Mesendoderm (in vitro differentiated cells): ENCODE results near the gene IKBIP.

Experiments used
- DNase-seq: peaks from one replicate; pipeline ENCODE4 v3.0.0; 2013
- H2AK5ac ChIP-seq: 2 replicates; pipeline ENCODE4 v1.6.1; 2013; ENCODE audit warnings: low read length, inconsistent platforms
- H2BK120ac ChIP-seq: 2 replicates; pipeline ENCODE4 v1.6.1; 2013; ENCODE audit warnings: low read depth, mild to moderate bottlenecking, low read length, moderate library complexity, mixed read lengths
- H2BK15ac ChIP-seq: replicated peaks from 2 replicates; pipeline ENCODE4 v1.6.1; 2013; ENCODE audit warnings: low read depth, mild to moderate bottlenecking, moderate library complexity
- H2BK5ac ChIP-seq: 2 replicates; pipeline ENCODE4 v1.6.1; 2013; ENCODE audit warnings: low read length, inconsistent platforms
- H3K18ac ChIP-seq: 2 replicates; pipeline ENCODE4 v1.6.1; 2013; ENCODE audit warnings: mild to moderate bottlenecking, low read length, mixed read lengths
- H3K23ac ChIP-seq: one replicate; pipeline ENCODE4 v1.6.1; 2013; ENCODE audit warnings: low read length
- H3K27ac ChIP-seq: 2 replicates; pipeline ENCODE4 v1.5.1; 2013; ENCODE audit warnings: low read depth, mild to moderate bottlenecking, inconsistent platforms, low read length, moderate library complexity
- H3K27me3 ChIP-seq: 2 replicates; pipeline ENCODE4 v1.6.1; 2013; ENCODE audit warnings: low read length, control low read depth, mild to moderate bottlenecking, inconsistent platforms; ENCODE audit not compliant: insufficient read depth, poor library complexity
- H3K36me3 ChIP-seq: 2 replicates; pipeline ENCODE4 v1.6.1; 2013; ENCODE audit warnings: low read length, inconsistent platforms; ENCODE audit not compliant: control insufficient read depth, insufficient read depth
- H3K4ac ChIP-seq: one replicate; pipeline ENCODE4 v1.6.1; 2013; ENCODE audit warnings: low read depth, mild to moderate bottlenecking, low read length, moderate library complexity
- H3K4me1 ChIP-seq: 2 replicates; pipeline ENCODE4 v1.6.1; 2013; ENCODE audit warnings: low read depth, low read length, inconsistent platforms; ENCODE audit not compliant: control insufficient read depth
- H3K4me2 ChIP-seq: 2 replicates; pipeline ENCODE4 v1.6.1; 2013; ENCODE audit warnings: low read length
- H3K4me3 ChIP-seq: 2 replicates; pipeline ENCODE4 v1.5.1; 2013; ENCODE audit warnings: mild to moderate bottlenecking, low read length
- H3K56ac ChIP-seq: one replicate; pipeline ENCODE4 v1.6.1; 2013; ENCODE audit warnings: low read length
- H3K79me1 ChIP-seq: 2 replicates; pipeline ENCODE4 v1.6.1; 2013; ENCODE audit warnings: low read length, inconsistent platforms
- H3K79me2 ChIP-seq: 2 replicates; pipeline ENCODE4 v1.6.1; 2013; ENCODE audit warnings: mild to moderate bottlenecking, low read length; ENCODE audit not compliant: control insufficient read depth, insufficient read depth
- H3K9ac ChIP-seq: 2 replicates; pipeline ENCODE4 v1.6.1; 2013; ENCODE audit warnings: low read length, inconsistent platforms
- H4K5ac ChIP-seq: one replicate; pipeline ENCODE4 v1.6.1; 2013; ENCODE audit warnings: low read length
- H4K8ac ChIP-seq: one replicate; pipeline ENCODE4 v1.6.1; 2013; ENCODE audit warnings: low read depth, mild to moderate bottlenecking, control low read depth, low read length, moderate library complexity
- WGBS: extraction: QIAGEN DNeasy Blood & Tissue Kit; methylation state at CpG from one replicate; pipeline ENCODE4 v1.1.7; 2013; ENCODE audit warnings: low lambda C conversion rate, missing lambda C conversion rate; ENCODE audit not compliant: insufficient coverage; ENCODE audit errors: extremely low coverage; 5-methylcytosine and 5-hydroxymethylcytosine counted together

IKBIP gene

DNA sequence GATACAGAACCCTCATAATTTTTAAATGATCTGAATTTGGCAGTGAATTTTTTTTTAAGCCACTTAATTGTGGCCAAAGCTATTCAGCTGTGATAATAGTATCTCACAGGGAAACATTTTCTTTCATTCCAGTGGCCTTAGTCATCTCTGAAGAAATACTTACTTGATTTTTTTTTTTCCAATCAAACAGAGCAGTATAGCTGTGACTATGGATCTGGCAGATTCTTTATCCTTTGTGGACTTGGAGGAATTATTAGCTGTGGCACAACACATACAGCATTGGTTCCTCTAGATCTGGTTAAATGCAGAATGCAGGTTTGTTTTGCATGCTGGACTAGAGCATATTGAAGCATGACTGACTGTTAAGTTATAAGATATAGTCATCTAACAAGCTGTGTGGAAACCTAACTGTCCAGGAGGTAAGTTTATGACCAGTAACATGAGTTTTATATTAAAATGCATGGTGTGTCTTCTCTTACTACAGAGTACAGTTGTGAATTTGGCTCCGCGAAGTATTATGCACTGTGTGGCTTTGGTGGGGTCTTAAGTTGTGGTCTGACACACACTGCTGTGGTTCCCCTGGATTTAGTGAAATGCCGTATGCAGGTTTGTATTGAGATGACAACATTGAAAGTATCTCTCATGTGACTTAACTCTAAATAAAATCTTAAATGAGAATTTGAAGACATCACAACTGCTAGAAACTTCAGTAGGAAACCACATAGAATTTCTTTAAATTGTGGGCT is 49.2 kb downstream of the IKBIP start:
- DNase-seq: peak; percentile 42
- peak overlapping the region; percentile 1 for H3K23ac ChIP-seq
- no peak overlapping the region for H2BK15ac ChIP-seq
- no peak overlapping the region for H4K8ac ChIP-seq
- H3K4me1 ChIP-seq: peaks cover 4% of the 10 kb centered on the region
- peaks cover 7% of the 10 kb centered on the region for H3K79me1 ChIP-seq
- H3K27ac ChIP-seq: no peak overlapping the region
- no peak overlapping the region for H3K4ac ChIP-seq
- H2BK5ac ChIP-seq: no peak overlapping the region
- H4K5ac ChIP-seq: no peak overlapping the region
- WGBS: no CpG with 5 or more reads among the region's 3 CpGs
- no peak overlapping the region for H2AK5ac ChIP-seq
- H3K4me3 ChIP-seq: peak overlapping the region; percentile 56
- no peak overlapping the region for H3K18ac ChIP-seq
- peak overlapping the region; percentile 67 for H3K4me2 ChIP-seq
- peak overlapping the region; percentile 52 for H3K56ac ChIP-seq
- H3K79me2 ChIP-seq: peaks cover 42% of the 10 kb centered on the region
- H3K27me3 ChIP-seq: no peaks in the 10 kb centered on the region
- peaks cover 8% of the 10 kb centered on the region for H3K36me3 ChIP-seq
- no peak overlapping the region for H2BK120ac ChIP-seq
- peak overlapping the region; percentile 71 for H3K9ac ChIP-seq

DNA sequence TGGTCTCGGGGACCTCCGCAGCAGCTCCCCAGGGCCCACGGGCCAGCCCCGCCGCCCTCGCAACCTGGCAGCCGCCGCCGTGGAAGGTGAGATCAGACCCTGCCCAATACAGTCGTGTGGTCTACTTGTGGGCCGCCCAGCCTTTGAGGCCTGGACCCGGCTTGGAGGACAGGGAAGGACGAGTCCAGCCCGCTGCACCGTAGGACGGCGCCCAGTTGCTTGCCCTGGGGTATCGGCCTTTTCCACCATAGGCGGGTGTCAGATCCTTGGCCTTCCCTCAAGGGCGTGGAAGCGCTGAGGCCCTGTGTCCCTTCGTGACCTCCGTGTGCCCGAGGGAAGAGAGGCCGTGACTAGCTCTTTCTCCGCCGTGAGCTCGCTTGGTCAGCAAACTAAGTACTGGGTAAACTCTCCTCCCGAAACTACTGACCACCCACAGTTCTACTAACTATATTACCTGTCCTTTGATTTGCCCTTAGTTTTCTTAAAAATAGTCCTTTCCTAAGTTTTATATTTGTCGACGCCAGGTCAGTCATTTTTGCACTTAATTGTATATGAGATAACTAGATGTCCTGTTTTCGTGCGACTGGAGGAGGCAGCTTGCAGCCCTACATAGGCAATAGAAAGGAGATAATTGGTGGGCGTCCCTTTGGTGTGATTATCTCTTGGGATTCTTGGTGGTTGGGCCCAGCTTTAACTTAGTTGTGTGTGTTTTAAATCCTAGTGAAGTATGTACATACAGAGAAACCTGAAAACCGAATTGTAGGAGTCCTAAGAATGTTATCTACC is 50.3 kb downstream of the IKBIP start:
- no CpG with 5 or more reads among the region's 35 CpGs for WGBS
- H3K9ac ChIP-seq: peak overlapping the region; percentile 97

DNA sequence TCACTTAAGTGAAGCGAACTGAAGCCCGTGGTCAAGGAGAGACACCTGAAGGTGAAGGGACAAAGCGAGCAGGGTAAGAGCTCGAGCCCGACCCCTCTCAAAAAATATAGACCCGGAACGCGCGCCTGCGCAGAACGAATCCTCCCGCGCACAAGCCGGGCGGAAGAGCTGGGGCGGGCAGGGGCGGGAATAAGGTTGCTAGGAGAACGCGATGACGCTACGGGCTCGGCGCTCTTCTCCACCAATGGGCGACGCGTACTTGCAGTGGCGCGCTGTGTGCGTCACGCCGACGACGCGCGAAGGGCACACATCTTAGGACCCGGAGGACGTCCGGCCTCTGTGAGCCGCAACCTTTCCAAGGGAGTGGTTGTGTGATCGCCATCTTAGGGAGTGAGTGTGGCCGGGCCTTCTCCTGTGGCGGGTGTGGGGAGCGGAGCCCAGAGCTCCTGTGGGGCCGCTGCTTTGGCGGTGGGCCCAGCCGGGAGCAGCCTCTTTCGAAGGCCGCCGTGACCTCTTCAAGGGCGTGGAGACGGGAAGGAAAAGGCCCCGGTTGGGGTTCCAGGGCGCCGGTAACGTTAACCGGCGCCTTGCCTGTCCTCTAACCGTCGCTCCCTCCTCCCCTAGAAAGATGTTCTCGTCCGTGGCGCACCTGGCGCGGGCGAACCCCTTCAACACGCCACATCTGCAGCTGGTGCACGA is 51.1 kb downstream of the IKBIP start, which contains the start of gene SLC25A3:
TSS of gene SLC25A3 (plus strand) at position 336 of the 699 bp plus-strand sequence. CDS start at position 629, 293 bp downstream.
- Histone ChIP-seq H2BK120ac (no peak within 1 kb of the TSS), H3K36me3 (peaks cover 4% of the 10 kb centered on the region), H3K4me3 (peak within 1 kb of the TSS; percentile 92), H3K27ac (peak within 1 kb of the TSS; percentile 2), H2BK5ac (peak within 1 kb of the TSS; percentile 66), H3K56ac (peak within 1 kb of the TSS; percentile 89), H3K4ac (peak within 1 kb of the TSS; percentile 87), H4K5ac (peak within 1 kb of the TSS; percentile 77), H3K27me3 (no peaks in the 10 kb centered on the region), H3K79me2 (peaks cover 42% of the 10 kb centered on the region), H3K4me2 (peak within 1 kb of the TSS; percentile 61), H3K4me1 (peaks cover 4% of the 10 kb centered on the region), H2AK5ac (peak within 1 kb of the TSS; percentile 40), H3K9ac (peak within 1 kb of the TSS; percentile 97), H4K8ac (no peak within 1 kb of the TSS), H3K23ac (peak within 1 kb of the TSS; percentile 83), H2BK15ac (no peak within 1 kb of the TSS), H3K18ac (peak within 1 kb of the TSS; percentile 19), H3K79me1 (peaks cover 4% of the 10 kb centered on the region)
- peak; percentile 99 for DNase-seq
- WGBS: no CpG with 5 or more reads among the region's 67 CpGs

More for the DNA sequence above, 50.3 kb downstream of the IKBIP start:
- Histone ChIP-seq H2BK120ac (no peak overlapping the region), H3K27ac (peak overlapping the region; percentile 2), H3K23ac (peak overlapping the region; percentile 83), H3K4me1 (peaks cover 4% of the 10 kb centered on the region), H3K18ac (peak overlapping the region; percentile 19), H2BK5ac (peak overlapping the region; percentile 66), H3K79me2 (peaks cover 42% of the 10 kb centered on the region), H2AK5ac (peak overlapping the region; percentile 40), H2BK15ac (no peak overlapping the region), H3K4ac (peak overlapping the region; percentile 87), H3K56ac (peak overlapping the region; percentile 89), H3K79me1 (peaks cover 4% of the 10 kb centered on the region), H3K4me3 (peak overlapping the region; percentile 92), H4K8ac (no peak overlapping the region), H4K5ac (no peak overlapping the region), H3K4me2 (peak overlapping the region; percentile 61), H3K27me3 (no peaks in the 10 kb centered on the region), H3K36me3 (peaks cover 4% of the 10 kb centered on the region)
- peak; percentile 43 for DNase-seq

DNA sequence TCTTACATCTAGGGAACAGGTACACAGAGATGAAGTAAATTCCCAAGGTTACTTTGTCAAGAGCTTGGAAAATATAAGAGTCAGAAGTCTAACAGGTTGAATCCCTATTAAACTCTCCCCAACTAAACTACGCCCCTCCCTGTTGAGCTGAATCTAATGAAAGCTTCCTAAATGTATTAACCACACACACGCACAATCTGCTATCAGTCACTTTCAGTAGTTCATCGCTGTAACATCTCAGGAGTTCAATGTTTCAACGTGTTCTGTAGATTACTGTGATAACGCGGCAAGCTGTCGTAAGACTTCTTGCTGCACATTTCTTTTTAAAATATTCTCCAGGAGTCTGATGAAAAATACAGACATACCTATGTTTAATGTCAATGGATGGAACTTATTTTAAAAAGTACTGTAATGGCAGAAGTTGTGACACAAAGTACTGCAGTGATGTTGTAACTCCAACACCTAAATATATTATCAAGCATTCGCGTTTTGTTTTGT is 51.7 kb downstream of the IKBIP start:
- Histone ChIP-seq H2BK120ac (no peak overlapping the region), H3K27ac (no peak overlapping the region), H3K18ac (no peak overlapping the region), H3K79me1 (peaks cover 1% of the 10 kb centered on the region), H2AK5ac (no peak overlapping the region), H2BK15ac (no peak overlapping the region), H3K79me2 (peaks cover 37% of the 10 kb centered on the region), H3K4me3 (no peak overlapping the region), H2BK5ac (no peak overlapping the region), H3K4me1 (peaks cover 4% of the 10 kb centered on the region), H4K5ac (peak overlapping the region; percentile 77), H3K4me2 (no peak overlapping the region), H3K27me3 (no peaks in the 10 kb centered on the region), H3K23ac (no peak overlapping the region), H3K9ac (peak overlapping the region; percentile 5), H3K56ac (peak overlapping the region; percentile 79), H3K36me3 (peaks cover 2% of the 10 kb centered on the region), H3K4ac (no peak overlapping the region), H4K8ac (no peak overlapping the region)
- no peak for DNase-seq
- no CpG with 5 or more reads among the region's 9 CpGs for WGBS

DNA sequence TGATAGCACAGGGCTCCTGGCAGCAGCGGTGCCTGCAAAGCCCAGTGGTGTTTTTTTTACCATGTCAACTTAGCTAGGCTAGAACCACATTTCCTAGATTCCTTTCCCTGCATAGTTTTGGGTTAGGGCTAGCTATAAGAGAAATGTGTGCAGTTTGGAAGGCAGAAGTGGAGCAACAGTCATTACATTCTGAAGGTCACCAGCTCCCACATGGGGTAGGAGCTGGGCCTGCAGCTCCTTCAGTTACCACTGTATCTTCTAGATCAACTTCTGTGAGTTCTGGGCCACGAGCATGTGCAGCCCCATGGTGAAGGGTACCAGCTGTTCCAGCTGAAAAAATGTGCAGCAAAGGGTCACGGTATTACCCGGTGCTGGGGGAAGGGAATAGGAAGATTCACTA is 53.4 kb downstream of the IKBIP start:
- no peak overlapping the region for H2AK5ac ChIP-seq
- H3K27me3 ChIP-seq: no peaks in the 10 kb centered on the region
- H3K56ac ChIP-seq: no peak overlapping the region
- H2BK120ac ChIP-seq: no peak overlapping the region
- no CpG with 5 or more reads among the region's 4 CpGs for WGBS
- H3K79me2 ChIP-seq: peaks cover 25% of the 10 kb centered on the region
- H3K9ac ChIP-seq: no peak overlapping the region
- H3K79me1 ChIP-seq: peaks cover 1% of the 10 kb centered on the region
- no peak overlapping the region for H4K5ac ChIP-seq
- H3K23ac ChIP-seq: no peak overlapping the region
- no peak overlapping the region for H2BK5ac ChIP-seq
- no peak overlapping the region for H3K4me2 ChIP-seq
- peaks cover 4% of the 10 kb centered on the region for H3K4me1 ChIP-seq
- no peak overlapping the region for H3K4me3 ChIP-seq
- H3K27ac ChIP-seq: no peak overlapping the region
- H2BK15ac ChIP-seq: no peak overlapping the region
- peaks cover 2% of the 10 kb centered on the region for H3K36me3 ChIP-seq
- DNase-seq: peak; percentile 21
- no peak overlapping the region for H3K4ac ChIP-seq
- H4K8ac ChIP-seq: no peak overlapping the region
- no peak overlapping the region for H3K18ac ChIP-seq
